Upper lobe of right lung (tissue), 1 donor: ENCODE data around the gene R3HDM4. TPM values are rescaled to one million over a fixed set of nuclear protein-coding genes. Genes with fewer than 3 reads are reported as not detected.

ENCODE experiments used
- ATAC-seq: fragments of 200-7000 bp; cut with Tn5 transposase; one replicate; pipeline ENCODE4 v1.9.1; 2020; ENCODE audit warnings: mild to moderate bottlenecking, moderate library complexity
- DNase-seq: peaks from one replicate; pipeline ENCODE4 v3.0.0-alpha.2; 2020
- H3K27ac ChIP-seq: fragments of 200-600 bp; one replicate; pipeline ENCODE4 v1.8.0; 2022
- H3K27me3 ChIP-seq: fragments of 200-600 bp; one replicate; pipeline ENCODE4 v1.8.0; 2022; ENCODE audit warnings: mild to moderate bottlenecking
- H3K36me3 ChIP-seq: fragments of 200-600 bp; one replicate; pipeline ENCODE4 v1.8.0; 2022
- H3K4me1 ChIP-seq: fragments of 200-600 bp; one replicate; pipeline ENCODE4 v1.8.0; 2022
- H3K4me3 ChIP-seq: fragments of 200-600 bp; one replicate; pipeline ENCODE4 v1.8.0; 2022; ENCODE audit warnings: mild to moderate bottlenecking
- H3K9me3 ChIP-seq: fragments of 200-600 bp; one replicate; pipeline ENCODE4 v1.8.0; 2022
- intact Hi-C: fragments of 100-400 bp; cut with DNase I; formaldehyde crosslinking; loops from one replicate; pipeline ENCODE4 v1.11.0; 2022
- total RNA-seq: library from RNA; stranded (reverse); fragmentation: NEBNext Ultra II Directional; extraction: Animal tissue kit (Norgen Biotek cat#: 25700); gene quantifications from one replicate; pipeline ENCODE4 v1.2.1, GENCODE V29; 2021
- TF ChIP-seq, protein P1 (sequence below): fragments of 200-600 bp; IDR thresholded peaks from one replicate; pipeline ENCODE4 v1.8.0; 2022; ENCODE audit warnings: antibody characterized with exemption
- donor health status: DM: no; HTN: yes; CAD: no; lungs with severe emphysema.

R3HDM4 gene
- total RNA-seq, 1 donor from 2014 or later = 50.7 TPM

DNA sequence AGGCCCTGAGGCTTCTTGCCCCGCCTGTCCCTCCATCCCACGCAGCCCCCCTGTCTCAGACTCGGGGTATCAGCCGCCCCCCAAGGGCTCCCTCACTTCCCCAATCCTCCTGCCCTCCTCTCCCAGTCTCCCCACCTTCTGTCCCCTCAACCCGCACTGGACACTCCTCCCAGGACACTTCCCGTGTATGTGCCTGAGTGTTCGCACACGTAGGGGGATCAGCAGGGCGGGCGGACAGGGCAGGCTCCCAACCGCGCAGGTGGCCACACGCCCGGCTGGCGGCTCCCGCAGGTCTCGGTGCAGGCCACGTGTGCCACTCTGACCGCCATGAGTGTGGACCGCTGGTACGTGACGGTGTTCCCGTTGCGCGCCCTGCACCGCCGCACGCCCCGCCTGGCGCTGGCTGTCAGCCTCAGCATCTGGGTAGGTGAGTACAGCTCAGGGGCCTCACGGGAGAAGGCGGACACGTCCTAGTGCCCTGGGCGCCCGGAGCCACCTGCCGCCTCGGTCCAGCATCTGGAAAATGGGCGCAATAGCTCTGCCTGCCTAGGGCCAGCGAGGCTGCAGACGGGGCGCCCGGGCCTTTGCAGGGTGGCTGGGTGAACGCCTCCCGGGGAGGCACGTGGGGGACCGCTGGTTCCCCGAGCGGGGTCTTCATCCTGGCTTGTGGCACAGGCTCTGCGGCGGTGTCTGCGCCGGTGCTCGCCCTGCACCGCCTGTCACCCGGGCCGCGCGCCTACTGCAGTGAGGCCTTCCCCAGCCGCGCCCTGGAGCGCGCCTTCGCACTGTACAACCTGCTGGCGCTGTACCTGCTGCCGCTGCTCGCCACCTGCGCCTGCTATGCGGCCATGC, 6.4 kb upstream of the R3HDM4 start:
- H3K9me3 ChIP-seq = no peaks in the 10 kb centered on the region

DNA sequence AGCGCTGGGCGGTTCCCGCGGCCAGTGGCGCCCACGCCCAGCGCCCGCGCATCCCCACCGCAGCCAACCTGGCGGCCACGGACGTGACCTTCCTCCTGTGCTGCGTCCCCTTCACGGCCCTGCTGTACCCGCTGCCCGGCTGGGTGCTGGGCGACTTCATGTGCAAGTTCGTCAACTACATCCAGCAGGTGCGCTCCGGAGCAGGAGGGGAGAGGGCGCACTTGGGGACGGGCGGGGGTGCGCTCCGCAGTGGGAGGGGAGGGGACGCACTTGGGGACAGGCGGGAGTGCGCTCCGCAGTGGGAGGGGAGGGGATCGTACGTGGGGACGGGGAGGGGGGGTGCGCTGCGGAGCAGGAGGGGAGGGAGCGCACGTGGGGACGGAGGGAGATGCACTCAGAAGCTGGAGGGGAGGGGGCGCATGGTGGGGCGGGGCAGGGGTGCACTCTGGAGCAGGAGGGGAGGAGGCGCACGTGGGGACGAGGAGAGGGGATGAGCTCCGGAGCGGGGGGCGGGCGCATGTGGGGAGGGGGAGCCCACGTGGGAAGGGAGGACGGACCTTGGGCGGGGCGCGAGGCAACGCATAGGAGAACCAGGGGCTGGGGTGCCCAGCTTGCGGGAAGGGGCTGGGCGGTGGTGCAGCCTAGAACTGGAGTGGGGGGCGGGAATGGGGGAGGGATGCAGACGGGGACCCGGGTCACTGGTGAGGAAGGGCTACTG, 5.6 kb upstream of the R3HDM4 start:
- TF ChIP-seq, protein P1, sequence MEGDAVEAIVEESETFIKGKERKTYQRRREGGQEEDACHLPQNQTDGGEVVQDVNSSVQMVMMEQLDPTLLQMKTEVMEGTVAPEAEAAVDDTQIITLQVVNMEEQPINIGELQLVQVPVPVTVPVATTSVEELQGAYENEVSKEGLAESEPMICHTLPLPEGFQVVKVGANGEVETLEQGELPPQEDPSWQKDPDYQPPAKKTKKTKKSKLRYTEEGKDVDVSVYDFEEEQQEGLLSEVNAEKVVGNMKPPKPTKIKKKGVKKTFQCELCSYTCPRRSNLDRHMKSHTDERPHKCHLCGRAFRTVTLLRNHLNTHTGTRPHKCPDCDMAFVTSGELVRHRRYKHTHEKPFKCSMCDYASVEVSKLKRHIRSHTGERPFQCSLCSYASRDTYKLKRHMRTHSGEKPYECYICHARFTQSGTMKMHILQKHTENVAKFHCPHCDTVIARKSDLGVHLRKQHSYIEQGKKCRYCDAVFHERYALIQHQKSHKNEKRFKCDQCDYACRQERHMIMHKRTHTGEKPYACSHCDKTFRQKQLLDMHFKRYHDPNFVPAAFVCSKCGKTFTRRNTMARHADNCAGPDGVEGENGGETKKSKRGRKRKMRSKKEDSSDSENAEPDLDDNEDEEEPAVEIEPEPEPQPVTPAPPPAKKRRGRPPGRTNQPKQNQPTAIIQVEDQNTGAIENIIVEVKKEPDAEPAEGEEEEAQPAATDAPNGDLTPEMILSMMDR = no peak
- no peaks in the 10 kb centered on the region for H3K36me3 ChIP-seq
- H3K9me3 ChIP-seq = no peaks in the 10 kb centered on the region
- peaks cover 23% of the 10 kb centered on the region for H3K4me1 ChIP-seq
- ATAC-seq = no peak
- intact Hi-C loops = loop anchor here (5.0 kb wide), 1 partner anchor 61 kb away; the partner anchor contains the start of gene CFD
- H3K27me3 ChIP-seq = peaks cover 56% of the 10 kb centered on the region
- no peak overlapping the region for H3K4me3 ChIP-seq
- H3K27ac ChIP-seq = no peak overlapping the region
- DNase-seq = peak; percentile 65

More for the DNA sequence above, 6.4 kb upstream of the R3HDM4 start:
- TF ChIP-seq, protein P1 = no peak
- intact Hi-C loops = loop anchor here (5.0 kb wide), 3 partner anchors 62 to 147 kb away; partner anchors contain the start of genes CFD and WDR18
- H3K4me1 ChIP-seq = peaks cover 23% of the 10 kb centered on the region
- no peaks in the 10 kb centered on the region for H3K36me3 ChIP-seq
- ATAC-seq (no peak), DNase-seq (peak; percentile 66)
- H3K27me3 ChIP-seq = peaks cover 56% of the 10 kb centered on the region
- H3K4me3 ChIP-seq = peak overlapping the region; percentile 26
- no peak overlapping the region for H3K27ac ChIP-seq

DNA sequence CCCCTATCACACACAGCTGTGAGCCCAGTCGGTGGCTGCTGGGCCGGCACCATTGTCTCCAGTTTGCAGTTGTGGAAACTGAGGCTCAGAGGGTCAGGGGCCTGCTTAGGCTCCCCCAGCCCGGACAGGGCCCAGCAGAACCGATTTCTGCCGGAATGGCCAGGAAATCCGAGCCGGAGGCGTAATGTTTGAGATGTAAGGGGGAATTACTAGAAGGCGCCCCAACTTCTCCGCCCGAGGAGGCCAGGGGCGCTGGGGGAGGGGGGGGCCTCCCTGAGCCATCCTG, 5.1 kb upstream of the R3HDM4 start:
- Histone ChIP-seq H3K36me3 (no peaks in the 10 kb centered on the region), H3K27me3 (peaks cover 56% of the 10 kb centered on the region), H3K4me3 (peak overlapping the region; percentile 35), H3K27ac (no peak overlapping the region), H3K9me3 (no peaks in the 10 kb centered on the region), H3K4me1 (peaks cover 25% of the 10 kb centered on the region)
- TF ChIP-seq, protein P1 = no peak
- no peak for DNase-seq
- intact Hi-C loops = loop anchor here (5.0 kb wide), 1 partner anchor 61 kb away; the partner anchor contains the start of gene CFD
- no peak for ATAC-seq

DNA sequence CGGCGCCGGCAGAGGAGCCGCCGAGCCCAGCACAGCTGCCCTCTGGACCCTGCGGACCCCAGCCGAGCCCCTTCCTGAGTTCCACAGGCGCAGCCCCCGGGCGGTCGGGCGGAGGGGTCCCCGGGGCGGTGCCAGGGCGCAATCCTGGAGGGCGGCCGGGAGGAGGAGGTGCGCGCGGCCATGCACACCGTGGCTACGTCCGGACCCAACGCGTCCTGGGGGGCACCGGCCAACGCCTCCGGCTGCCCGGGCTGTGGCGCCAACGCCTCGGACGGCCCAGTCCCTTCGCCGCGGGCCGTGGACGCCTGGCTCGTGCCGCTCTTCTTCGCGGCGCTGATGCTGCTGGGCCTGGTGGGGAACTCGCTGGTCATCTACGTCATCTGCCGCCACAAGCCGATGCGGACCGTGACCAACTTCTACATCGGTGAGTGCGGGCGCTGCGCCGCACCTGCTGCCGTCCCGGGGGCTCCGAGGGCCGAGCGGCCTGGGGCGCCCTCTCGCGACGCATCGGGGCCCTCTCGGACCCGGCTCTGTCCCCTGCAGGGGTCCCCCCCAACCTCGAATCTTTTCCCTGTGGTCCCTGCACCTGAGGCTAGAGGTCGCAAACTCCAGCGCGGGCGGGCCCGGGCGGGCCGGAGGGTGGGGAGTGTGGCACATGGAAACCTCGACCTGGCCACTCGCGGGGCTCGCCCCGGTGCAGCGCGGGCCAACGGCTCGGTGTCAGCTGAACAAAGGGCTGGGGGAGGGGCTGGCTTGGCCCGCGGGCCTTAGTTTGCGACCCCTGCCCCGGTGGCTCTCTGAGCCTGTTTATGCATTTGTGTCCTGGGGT, 4.5 kb upstream of the R3HDM4 start, which contains the start of gene KISS1R:
Gene KISS1R, plus strand, starts transcription at position 11 of the 829 bp plus-strand sequence. Its CDS starts 170 bp downstream, at position 181.
- no peaks in the 10 kb centered on the region for H3K36me3 ChIP-seq
- H3K4me3 ChIP-seq = peak within 1 kb of the TSS; percentile 35
- intact Hi-C loops = loop anchor here (5.0 kb wide), 1 partner anchor 60 kb away; the partner anchor contains the start of gene CFD
- H3K9me3 ChIP-seq = no peaks in the 10 kb centered on the region
- TF ChIP-seq, protein P1 = peak; percentile 41
- H3K27ac ChIP-seq = no peak within 1 kb of the TSS
- ATAC-seq (peak; percentile 20), DNase-seq (peak; percentile 77)
- H3K4me1 ChIP-seq = peaks cover 25% of the 10 kb centered on the region
- peaks cover 56% of the 10 kb centered on the region for H3K27me3 ChIP-seq
